Nephron (organoid): ENCODE results near the gene AOPEP.

Source experiments
- H3K27ac Mint-ChIP-seq, 3 experiments: 2 replicates each; pipeline ENCODE4 v1.8.0; 2020; ENCODE audit warnings: mixed read lengths in 3 of 3, mild to moderate bottlenecking in 2 of 3, moderate library complexity in 1 of 3
- H3K27me3 Mint-ChIP-seq: 2 replicates; pipeline ENCODE4 v1.8.0; 2021; ENCODE audit warnings: low read depth, mild to moderate bottlenecking, moderate library complexity, mixed read lengths
- H3K36me3 Mint-ChIP-seq: 2 replicates; pipeline ENCODE4 v1.8.0; 2020; ENCODE audit warnings: low read depth, mixed read lengths
- H3K4me1 Mint-ChIP-seq: 2 replicates; pipeline ENCODE4 v1.8.0; 2020; ENCODE audit warnings: mixed read lengths
- H3K4me3 Mint-ChIP-seq, 3 experiments: 2 replicates each; pipeline ENCODE4 v1.8.0; 2020; ENCODE audit warnings: mild to moderate bottlenecking in 3 of 3, mixed read lengths in 3 of 3, moderate library complexity in 2 of 3
- H3K9me3 Mint-ChIP-seq: 2 replicates; pipeline ENCODE4 v1.8.0; 2020; ENCODE audit warnings: mixed read lengths
- CTCF ChIP-seq, 3 experiments: fragments of 200-600 bp; sonication (generic); IDR thresholded peaks; one replicate each; pipeline ENCODE4 v1.5.0; 2021; ENCODE audit warnings: antibody characterized with exemption in 3 of 3; ENCODE audit not compliant: unreplicated experiment in 3 of 3

AOPEP gene

GRCh38 chr9:95107976-95108375 is 381.5 kb downstream of the AOPEP start:
- no peak overlapping the region for H3K4me3 Mint-ChIP-seq
- TF ChIP-seq CTCF (IDR thresholded peaks at IDR 0.05; ENCODE audit: unreplicated experiment in 3 of 3) = no peak
- peaks cover 58% of the 10 kb centered on the region for H3K36me3 Mint-ChIP-seq
- H3K27me3 Mint-ChIP-seq = no peaks in the 10 kb centered on the region
- H3K4me1 Mint-ChIP-seq = peaks cover 14% of the 10 kb centered on the region
- H3K9me3 Mint-ChIP-seq = no peaks in the 10 kb centered on the region
- peak overlapping the region in 2 of 3 experiments; percentile 44 to 73 for H3K27ac Mint-ChIP-seq

- TF ChIP-seq CTCF (IDR thresholded peaks at IDR 0.05; ENCODE audit: unreplicated experiment in 3 of 3) = no peak
- Mint-ChIP-seq H3K4me3 (no peak overlapping the region), H3K9me3 (no peaks in the 10 kb centered on the region), H3K36me3 (peaks cover 58% of the 10 kb centered on the region), H3K27me3 (no peaks in the 10 kb centered on the region), H3K27ac (peak overlapping the region in 2 of 3 experiments; percentile 12 to 73), H3K4me1 (peaks cover 14% of the 10 kb centered on the region)
These were observed 382.3 kb downstream of the AOPEP start for GRCh38 chr9:95108777-95109176.

- no peak for TF ChIP-seq CTCF (IDR thresholded peaks at IDR 0.05; ENCODE audit: unreplicated experiment in 3 of 3)
- no peaks in the 10 kb centered on the region for H3K27me3 Mint-ChIP-seq
- peaks cover 61% of the 10 kb centered on the region for H3K36me3 Mint-ChIP-seq
- no peak overlapping the region for H3K4me3 Mint-ChIP-seq
- no peak overlapping the region for H3K27ac Mint-ChIP-seq
- H3K9me3 Mint-ChIP-seq = no peaks in the 10 kb centered on the region
- H3K4me1 Mint-ChIP-seq = peaks cover 14% of the 10 kb centered on the region
These were observed 383.0 kb downstream of the AOPEP start for GRCh38 chr9:95109456-95109855.

GRCh38 chr9:95110921-95111525 is 384.5 kb downstream of the AOPEP start:
- Mint-ChIP-seq H3K4me1 (peaks cover 14% of the 10 kb centered on the region), H3K36me3 (peaks cover 52% of the 10 kb centered on the region), H3K27me3 (no peaks in the 10 kb centered on the region), H3K4me3 (no peak overlapping the region), H3K9me3 (no peaks in the 10 kb centered on the region), H3K27ac (no peak overlapping the region)
- TF ChIP-seq CTCF (IDR thresholded peaks at IDR 0.05; ENCODE audit: unreplicated experiment in 3 of 3) = no peak

GRCh38 chr9:95111716-95112115 is 385.2 kb downstream of the AOPEP start:
- Mint-ChIP-seq H3K27me3 (no peaks in the 10 kb centered on the region), H3K36me3 (peaks cover 48% of the 10 kb centered on the region)

More at GRCh38 chr9:95111716-95112115, 385.2 kb downstream of the AOPEP start:
- no peak overlapping the region for H3K4me3 Mint-ChIP-seq
- H3K4me1 Mint-ChIP-seq = peaks cover 17% of the 10 kb centered on the region
- no peak overlapping the region for H3K27ac Mint-ChIP-seq
- TF ChIP-seq CTCF (IDR thresholded peaks at IDR 0.05; ENCODE audit: unreplicated experiment in 3 of 3) = no peak
- H3K9me3 Mint-ChIP-seq = no peaks in the 10 kb centered on the region
